ENCODE data around the gene RPS5. TPM values are rescaled to one million over a fixed set of nuclear protein-coding genes. Genes with fewer than 3 reads are reported as not detected.

The RPS5 gene
- total and polyA plus RNA-seq, 9 of the 15 experiments (the other 6 are each of a cell fraction or from before 2014, with no cell fraction given): 1,228 to 3,570 (median 2,484) TPM

DNA sequence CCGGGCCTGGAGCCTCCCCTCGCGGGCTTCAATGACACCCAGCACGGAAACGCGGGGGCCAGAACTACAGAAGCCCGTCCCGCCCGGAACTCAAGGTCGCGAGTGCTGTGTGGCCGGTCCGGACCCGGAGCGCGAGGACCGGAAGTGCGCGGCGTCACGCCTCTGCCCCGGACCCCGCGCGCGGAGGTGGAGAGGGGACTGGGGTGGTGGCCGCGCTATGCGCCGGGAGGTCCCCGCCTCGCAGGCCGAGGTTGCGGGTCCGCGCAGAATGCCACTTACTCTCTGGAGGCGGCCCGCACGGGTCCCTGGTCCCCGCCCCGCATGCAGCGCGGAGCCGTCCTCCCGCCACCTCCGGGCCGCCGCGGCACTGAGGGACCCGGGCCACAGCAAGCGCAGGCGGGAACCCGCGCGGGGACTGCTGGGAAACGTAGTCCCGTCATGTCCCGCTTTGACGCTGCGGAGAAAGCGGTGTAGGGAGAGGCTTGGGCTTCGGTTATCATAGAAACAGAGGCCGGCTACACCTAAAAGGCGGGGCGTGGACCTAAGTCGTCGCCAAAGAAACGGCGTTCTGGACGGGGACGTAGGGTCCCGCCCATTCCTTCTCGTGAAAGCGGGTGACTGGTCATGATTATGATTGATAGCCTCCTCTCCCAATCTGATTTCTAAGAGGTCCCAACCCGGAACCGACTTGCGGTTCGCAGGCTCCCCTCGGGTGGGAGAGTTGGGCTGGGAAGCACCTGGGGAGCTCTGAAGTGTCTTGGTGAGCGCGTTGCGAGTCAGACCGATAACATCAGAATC lies 6.2 kb upstream of the RPS5 start, which contains the start of gene ZNF837 (continued):
- TF ChIP-seq, protein P1, sequence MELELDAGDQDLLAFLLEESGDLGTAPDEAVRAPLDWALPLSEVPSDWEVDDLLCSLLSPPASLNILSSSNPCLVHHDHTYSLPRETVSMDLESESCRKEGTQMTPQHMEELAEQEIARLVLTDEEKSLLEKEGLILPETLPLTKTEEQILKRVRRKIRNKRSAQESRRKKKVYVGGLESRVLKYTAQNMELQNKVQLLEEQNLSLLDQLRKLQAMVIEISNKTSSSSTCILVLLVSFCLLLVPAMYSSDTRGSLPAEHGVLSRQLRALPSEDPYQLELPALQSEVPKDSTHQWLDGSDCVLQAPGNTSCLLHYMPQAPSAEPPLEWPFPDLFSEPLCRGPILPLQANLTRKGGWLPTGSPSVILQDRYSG (tag; conservative IDR thresholded peaks at IDR 0.05; ENCODE audit: low read depth): no peak
- TF ChIP-seq ZKSCAN8 (CRISPR knock-in tag; IDR thresholded peaks at IDR 0.05) (no peak), DIDO1 (tag; IDR thresholded peaks at IDR 0.05; ENCODE audit: low read depth) (peak; percentile 88), NBN (IDR thresholded peaks at IDR 0.05; ENCODE audit: low read depth) (peak; percentile 50; the same call in 1 of the 2 replicates), NFIC (IDR thresholded peaks at IDR 0.05) (peak; percentile 68), RHOXF2B (CRISPR knock-in tag; conservative IDR thresholded peaks at IDR 0.05) (no peak), ZNF24 (IDR thresholded peaks at IDR 0.05) (no peak; the same call in none of the 2 replicates), MTA1 (IDR thresholded peaks at IDR 0.05; ENCODE audit: borderline replicate concordance) (0 out of 2 replicates have a peak, but pooled peaks have one; percentile 11), C11orf30 (IDR thresholded peaks at IDR 0.05; ENCODE audit: low read depth) (peak; percentile 95)
- TF ChIP-seq, protein P2, sequence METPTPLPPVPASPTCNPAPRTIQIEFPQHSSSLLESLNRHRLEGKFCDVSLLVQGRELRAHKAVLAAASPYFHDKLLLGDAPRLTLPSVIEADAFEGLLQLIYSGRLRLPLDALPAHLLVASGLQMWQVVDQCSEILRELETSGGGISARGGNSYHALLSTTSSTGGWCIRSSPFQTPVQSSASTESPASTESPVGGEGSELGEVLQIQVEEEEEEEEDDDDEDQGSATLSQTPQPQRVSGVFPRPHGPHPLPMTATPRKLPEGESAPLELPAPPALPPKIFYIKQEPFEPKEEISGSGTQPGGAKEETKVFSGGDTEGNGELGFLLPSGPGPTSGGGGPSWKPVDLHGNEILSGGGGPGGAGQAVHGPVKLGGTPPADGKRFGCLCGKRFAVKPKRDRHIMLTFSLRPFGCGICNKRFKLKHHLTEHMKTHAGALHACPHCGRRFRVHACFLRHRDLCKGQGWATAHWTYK (CRISPR knock-in tag; IDR thresholded peaks at IDR 0.05): peak; percentile 86; the same call in 1 of the 2 replicates
- TF ChIP-seq, protein P3, sequence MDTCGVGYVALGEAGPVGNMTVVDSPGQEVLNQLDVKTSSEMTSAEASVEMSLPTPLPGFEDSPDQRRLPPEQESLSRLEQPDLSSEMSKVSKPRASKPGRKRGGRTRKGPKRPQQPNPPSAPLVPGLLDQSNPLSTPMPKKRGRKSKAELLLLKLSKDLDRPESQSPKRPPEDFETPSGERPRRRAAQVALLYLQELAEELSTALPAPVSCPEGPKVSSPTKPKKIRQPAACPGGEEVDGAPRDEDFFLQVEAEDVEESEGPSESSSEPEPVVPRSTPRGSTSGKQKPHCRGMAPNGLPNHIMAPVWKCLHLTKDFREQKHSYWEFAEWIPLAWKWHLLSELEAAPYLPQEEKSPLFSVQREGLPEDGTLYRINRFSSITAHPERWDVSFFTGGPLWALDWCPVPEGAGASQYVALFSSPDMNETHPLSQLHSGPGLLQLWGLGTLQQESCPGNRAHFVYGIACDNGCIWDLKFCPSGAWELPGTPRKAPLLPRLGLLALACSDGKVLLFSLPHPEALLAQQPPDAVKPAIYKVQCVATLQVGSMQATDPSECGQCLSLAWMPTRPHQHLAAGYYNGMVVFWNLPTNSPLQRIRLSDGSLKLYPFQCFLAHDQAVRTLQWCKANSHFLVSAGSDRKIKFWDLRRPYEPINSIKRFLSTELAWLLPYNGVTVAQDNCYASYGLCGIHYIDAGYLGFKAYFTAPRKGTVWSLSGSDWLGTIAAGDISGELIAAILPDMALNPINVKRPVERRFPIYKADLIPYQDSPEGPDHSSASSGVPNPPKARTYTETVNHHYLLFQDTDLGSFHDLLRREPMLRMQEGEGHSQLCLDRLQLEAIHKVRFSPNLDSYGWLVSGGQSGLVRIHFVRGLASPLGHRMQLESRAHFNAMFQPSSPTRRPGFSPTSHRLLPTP (IDR thresholded peaks at IDR 0.05; ENCODE audit: borderline replicate concordance, extremely low read depth, insufficient read length): no peak
- TF ChIP-seq, protein P4, sequence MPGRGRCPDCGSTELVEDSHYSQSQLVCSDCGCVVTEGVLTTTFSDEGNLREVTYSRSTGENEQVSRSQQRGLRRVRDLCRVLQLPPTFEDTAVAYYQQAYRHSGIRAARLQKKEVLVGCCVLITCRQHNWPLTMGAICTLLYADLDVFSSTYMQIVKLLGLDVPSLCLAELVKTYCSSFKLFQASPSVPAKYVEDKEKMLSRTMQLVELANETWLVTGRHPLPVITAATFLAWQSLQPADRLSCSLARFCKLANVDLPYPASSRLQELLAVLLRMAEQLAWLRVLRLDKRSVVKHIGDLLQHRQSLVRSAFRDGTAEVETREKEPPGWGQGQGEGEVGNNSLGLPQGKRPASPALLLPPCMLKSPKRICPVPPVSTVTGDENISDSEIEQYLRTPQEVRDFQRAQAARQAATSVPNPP (IDR thresholded peaks at IDR 0.05; ENCODE audit: borderline replicate concordance, insufficient read depth, insufficient read length): no peak
- TF ChIP-seq, protein P5, sequence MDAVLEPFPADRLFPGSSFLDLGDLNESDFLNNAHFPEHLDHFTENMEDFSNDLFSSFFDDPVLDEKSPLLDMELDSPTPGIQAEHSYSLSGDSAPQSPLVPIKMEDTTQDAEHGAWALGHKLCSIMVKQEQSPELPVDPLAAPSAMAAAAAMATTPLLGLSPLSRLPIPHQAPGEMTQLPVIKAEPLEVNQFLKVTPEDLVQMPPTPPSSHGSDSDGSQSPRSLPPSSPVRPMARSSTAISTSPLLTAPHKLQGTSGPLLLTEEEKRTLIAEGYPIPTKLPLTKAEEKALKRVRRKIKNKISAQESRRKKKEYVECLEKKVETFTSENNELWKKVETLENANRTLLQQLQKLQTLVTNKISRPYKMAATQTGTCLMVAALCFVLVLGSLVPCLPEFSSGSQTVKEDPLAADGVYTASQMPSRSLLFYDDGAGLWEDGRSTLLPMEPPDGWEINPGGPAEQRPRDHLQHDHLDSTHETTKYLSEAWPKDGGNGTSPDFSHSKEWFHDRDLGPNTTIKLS (IDR thresholded peaks at IDR 0.05; ENCODE audit: borderline replicate concordance, low read depth): peak; percentile 98
- TF ChIP-seq, protein P6, sequence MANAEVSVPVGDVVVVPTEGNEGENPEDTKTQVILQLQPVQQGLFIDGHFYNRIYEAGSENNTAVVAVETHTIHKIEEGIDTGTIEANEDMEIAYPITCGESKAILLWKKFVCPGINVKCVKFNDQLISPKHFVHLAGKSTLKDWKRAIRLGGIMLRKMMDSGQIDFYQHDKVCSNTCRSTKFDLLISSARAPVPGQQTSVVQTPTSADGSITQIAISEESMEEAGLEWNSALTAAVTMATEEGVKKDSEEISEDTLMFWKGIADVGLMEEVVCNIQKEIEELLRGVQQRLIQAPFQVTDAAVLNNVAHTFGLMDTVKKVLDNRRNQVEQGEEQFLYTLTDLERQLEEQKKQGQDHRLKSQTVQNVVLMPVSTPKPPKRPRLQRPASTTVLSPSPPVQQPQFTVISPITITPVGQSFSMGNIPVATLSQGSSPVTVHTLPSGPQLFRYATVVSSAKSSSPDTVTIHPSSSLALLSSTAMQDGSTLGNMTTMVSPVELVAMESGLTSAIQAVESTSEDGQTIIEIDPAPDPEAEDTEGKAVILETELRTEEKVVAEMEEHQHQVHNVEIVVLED (CRISPR knock-in tag; IDR thresholded peaks at IDR 0.05): peak; percentile 83
